ENCODE data around the gene RUSC1. TPM values are rescaled to one million over a fixed set of nuclear protein-coding genes. Genes with fewer than 3 reads are reported as not detected.

Gene RUSC1
- total RNA-seq, 1 experiment from 2014 or later, result 69.2 TPM

- Histone ChIP-seq H3K79me2 (ENCODE audit: insufficient read depth, low read length) (peaks cover 39% of the 10 kb centered on the region; the same call in 1 of the 2 replicates), H3K9me3 (ENCODE audit: control insufficient read depth in 1 of 2, insufficient read depth in 1 of 2, low read depth in 1 of 2, low read length in 2 of 2) (no peaks in the 10 kb centered on the region), H3K9ac (ENCODE audit: low read length) (peak overlapping the region; percentile 87), H4K20me1 (ENCODE audit: insufficient read depth) (no peaks in the 10 kb centered on the region), H3K27ac (ENCODE audit: low read depth, low read length) (peak overlapping the region; percentile 96), H3K27me3 (ENCODE audit: insufficient read depth, low read length) (no peaks in the 10 kb centered on the region), H3K9me2 (ENCODE audit: insufficient read depth) (no peaks in the 10 kb centered on the region), H2AFZ (ENCODE audit: low read depth, low read length, poor library complexity, severe bottlenecking) (no peak overlapping the region), H3K4me2 (ENCODE audit: low read length) (peak overlapping the region; percentile 100), H3K36me3 (ENCODE audit: control insufficient read depth in 1 of 2, insufficient read depth in 2 of 2, low read length in 2 of 2) (peaks cover 18 to 23% of the 10 kb centered on the region in 2 experiments; a peak in 3 of 4 replicates), H3K4me3 (replicated peaks in 1 of 2; ENCODE audit: low read depth in 1 of 2, low read length in 2 of 2) (peak overlapping the region; percentile 83 to 96), H3K4me1 (ENCODE audit: control insufficient read depth in 1 of 2, insufficient read depth in 2 of 2, low read length in 2 of 2) (peaks cover 15 to 25% of the 10 kb centered on the region in 2 experiments)
- ATAC-seq (peak; percentile 41), DNase-seq (ENCODE audit: low read depth, low spot score) (peak; percentile 44)
- RAD21 ChIA-PET (ENCODE audit: low non-redundant PET in 1 of 2, low total read pairs in 2 of 2, uncharacterized antibody in 2 of 2, unreplicated experiment in 2 of 2), result interaction anchor here in 1 of 2 experiments (0.6 kb wide), 1 partner anchor 53 kb away, joined by 3 read pairs; no protein-coding TSS in a partner anchor
- CTCF ChIA-PET, result interaction anchor here (0.7 to 3.9 kb wide), 4 partner anchors 47 to 149 kb away, joined by 3 to 44 read pairs (median 6); no protein-coding TSS in a partner anchor
- TSS peak; percentile 54 for BruUV-seq (replicated peaks)
- intact Hi-C loops (cut with micrococcal nuclease), result loop anchor here (1.0 to 10.0 kb wide), 3 partner anchors 75 to 267 kb away; partner anchors contain the start of genes KRTCAP2 and TRIM46
- POLR2A ChIA-PET, result interaction anchor here (1.2 to 1.6 kb wide), 3 partner anchors 17 to 74 kb away, joined by 3 to 11 read pairs (median 5); partner anchors contain the start of genes CLK2 and FDPS
- TF ChIP-seq YY1 (IDR thresholded peaks at IDR 0.05; ENCODE audit: extremely low read depth, insufficient replicate concordance, low read depth, low read length) (no peak), SP1 (IDR thresholded peaks at IDR 0.05; ENCODE audit: low read depth) (no peak), POLR2AphosphoS5 (IDR thresholded peaks at IDR 0.05; ENCODE audit: low read depth, low read length) (no peak), CEBPB (IDR thresholded peaks at IDR 0.05; ENCODE audit: low read depth) (no peak), ZFX (IDR thresholded peaks at IDR 0.05) (no peak), FOSL1 (IDR thresholded peaks at IDR 0.05; ENCODE audit: low read depth) (no peak), CTCF (IDR thresholded peaks at IDR 0.05 in 2 of 3, conservative IDR thresholded peaks at IDR 0.05 in 1 of 3; ENCODE audit: borderline replicate concordance in 1 of 3, insufficient read depth in 1 of 3, low read depth in 2 of 3, low read length in 2 of 3) (peak in 2 of 3 experiments; percentile 61 to 65; a peak in 4 of 6 replicates), SRF (IDR thresholded peaks at IDR 0.05; ENCODE audit: low read depth) (no peak), ZNF274 (IDR thresholded peaks at IDR 0.05; ENCODE audit: low read depth, low read length) (no peak)
Measured at GRCh38 chr1:155324717-155325602, 4.3 kb downstream of the RUSC1 start.

Data from HCT116 (cell line).